ENCODE measurements around the gene CRYGN.

- TF ChIP-seq GATA2 (IDR thresholded peaks at IDR 0.05; ENCODE audit: low read depth, low read length) = no peak
- no peak for TF ChIP-seq GATA3 (IDR thresholded peaks at IDR 0.05; ENCODE audit: low read depth, low read length)
These were observed 59.5 kb downstream of the CRYGN start for GRCh38 chr7:151380199-151381097.

All from SH-SY5Y (cell line).